Retinal pigment epithelial cell (primary cell): ENCODE measurements around the gene SLC13A3.

ENCODE experiments used
- DNase-seq: peaks from one replicate; pipeline ENCODE4 v3.0.0-alpha.2; 2010; ENCODE audit warnings: low read depth
- H3K4me3 ChIP-seq: 2 replicates; pipeline ENCODE4 v1.5.1; 2011; ENCODE audit warnings: mild to moderate bottlenecking, low read length, control low read depth, moderate library complexity
- TF ChIP-seq, protein P1 (sequence below): conservative IDR thresholded peaks from 2 replicates; pipeline ENCODE4 v1.5.1; 2011; ENCODE audit warnings: low read depth, low read length, control low read depth, inconsistent platforms

The SLC13A3 gene

DNA sequence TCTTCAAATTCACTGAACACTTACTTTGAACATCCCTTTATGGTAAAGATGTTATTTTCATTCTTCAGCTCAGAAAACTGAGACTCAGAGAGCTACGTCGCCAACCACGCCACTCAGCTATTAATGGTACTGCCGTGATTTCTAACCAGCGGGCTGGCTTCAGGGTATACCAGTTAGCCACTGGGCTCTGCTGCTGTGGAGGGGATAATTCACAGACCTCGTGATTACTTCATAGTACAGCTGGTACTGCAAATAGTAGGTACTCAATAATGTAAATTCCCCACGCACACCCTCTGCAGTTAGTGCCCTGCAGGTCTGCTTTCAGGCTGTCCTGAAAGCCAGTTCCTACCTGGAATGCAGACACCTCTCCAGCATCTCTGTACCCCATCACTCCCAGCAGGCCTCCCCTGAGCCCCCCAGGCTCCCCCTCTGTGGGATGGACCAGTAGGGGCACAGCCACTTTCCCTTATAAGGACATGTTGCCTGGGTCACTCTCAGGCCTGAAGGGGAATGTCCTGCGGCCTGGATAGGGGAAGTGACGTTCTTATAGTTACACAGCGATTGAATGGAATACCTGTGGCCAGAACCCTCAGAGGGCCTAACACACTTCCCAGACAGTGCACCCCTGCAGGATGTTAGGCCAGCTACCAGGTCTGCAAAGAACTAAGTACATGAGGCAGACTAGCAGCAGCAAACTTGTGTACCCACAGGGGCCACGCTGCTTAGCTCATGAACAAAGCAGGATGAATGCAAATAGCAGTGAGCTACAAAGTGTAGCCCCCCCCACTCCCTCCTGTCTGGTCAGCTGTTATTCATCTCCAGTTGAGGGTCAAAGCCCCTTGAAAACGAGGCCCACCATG lies 99.5 kb downstream of the SLC13A3 start:
- DNase-seq, result no peak
- TF ChIP-seq, protein P1, sequence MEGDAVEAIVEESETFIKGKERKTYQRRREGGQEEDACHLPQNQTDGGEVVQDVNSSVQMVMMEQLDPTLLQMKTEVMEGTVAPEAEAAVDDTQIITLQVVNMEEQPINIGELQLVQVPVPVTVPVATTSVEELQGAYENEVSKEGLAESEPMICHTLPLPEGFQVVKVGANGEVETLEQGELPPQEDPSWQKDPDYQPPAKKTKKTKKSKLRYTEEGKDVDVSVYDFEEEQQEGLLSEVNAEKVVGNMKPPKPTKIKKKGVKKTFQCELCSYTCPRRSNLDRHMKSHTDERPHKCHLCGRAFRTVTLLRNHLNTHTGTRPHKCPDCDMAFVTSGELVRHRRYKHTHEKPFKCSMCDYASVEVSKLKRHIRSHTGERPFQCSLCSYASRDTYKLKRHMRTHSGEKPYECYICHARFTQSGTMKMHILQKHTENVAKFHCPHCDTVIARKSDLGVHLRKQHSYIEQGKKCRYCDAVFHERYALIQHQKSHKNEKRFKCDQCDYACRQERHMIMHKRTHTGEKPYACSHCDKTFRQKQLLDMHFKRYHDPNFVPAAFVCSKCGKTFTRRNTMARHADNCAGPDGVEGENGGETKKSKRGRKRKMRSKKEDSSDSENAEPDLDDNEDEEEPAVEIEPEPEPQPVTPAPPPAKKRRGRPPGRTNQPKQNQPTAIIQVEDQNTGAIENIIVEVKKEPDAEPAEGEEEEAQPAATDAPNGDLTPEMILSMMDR, result no peak
- no peak overlapping the region for H3K4me3 ChIP-seq

DNA sequence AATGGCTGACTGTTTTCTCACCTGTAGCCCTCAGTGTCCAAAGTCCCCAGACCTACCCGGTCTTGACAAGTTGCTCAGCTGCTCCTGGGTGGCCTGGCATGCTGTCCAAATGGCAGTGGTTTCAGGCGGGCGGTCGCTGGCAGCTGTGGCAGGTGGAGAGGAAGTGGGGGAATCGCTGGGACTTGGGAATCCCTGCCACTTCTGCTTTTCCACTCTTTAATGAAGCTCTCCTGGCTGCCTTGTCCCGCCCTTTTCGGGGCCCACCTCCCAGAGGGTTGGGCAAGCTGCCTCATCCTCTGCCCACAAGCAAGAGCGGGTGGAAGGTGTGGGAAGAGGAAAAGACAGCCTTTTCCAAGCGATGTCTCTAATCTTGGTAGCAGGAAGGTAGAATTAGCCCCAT lies 100.8 kb downstream of the SLC13A3 start, which contains the start of gene OCSTAMP:
Gene OCSTAMP, minus strand, starts transcription at position 194 of the 400 bp plus-strand sequence. Its CDS starts 94 bp downstream, at position 100.
- no peak within 1 kb of the TSS for H3K4me3 ChIP-seq
- TF ChIP-seq, protein P1, result no peak
- no peak for DNase-seq

DNA sequence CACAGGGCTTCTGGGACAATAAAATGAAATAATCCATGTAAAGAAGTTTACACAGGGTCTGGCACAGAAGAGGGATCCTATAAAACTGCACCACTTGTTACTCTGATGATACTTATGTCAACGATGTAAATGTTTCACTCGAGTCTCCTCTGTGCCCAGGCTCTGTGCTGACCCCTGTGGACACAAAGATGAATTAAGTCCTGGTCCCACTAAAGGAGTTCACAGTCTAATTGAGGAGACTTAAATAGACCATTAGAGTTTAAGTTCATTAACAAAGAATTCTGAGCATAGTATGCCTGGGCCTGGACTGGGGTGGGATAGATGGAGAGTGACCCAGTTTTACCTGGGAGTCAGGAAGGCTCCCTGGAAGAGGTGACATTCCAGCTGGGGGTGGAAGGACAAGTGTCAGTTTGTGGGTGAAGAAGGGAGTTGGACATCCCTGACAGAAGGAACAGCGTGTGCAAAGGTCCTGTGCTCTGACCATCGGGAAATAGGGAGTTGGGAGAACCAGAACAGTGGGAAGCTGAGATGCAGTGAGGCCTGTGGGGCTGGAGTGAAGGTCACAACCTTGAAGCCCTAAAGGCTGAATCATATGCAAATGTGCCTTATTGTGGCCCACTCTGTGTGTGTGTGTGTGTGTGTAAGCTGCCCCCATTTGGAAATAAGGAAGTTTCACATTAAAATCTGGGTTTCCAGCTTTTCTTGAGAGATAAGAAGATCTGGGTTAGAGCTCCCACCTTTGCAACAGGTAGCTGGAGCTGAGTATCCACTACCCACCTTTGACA lies 101.9 kb downstream of the SLC13A3 start:
- TF ChIP-seq, protein P1, result no peak
- no peak overlapping the region for H3K4me3 ChIP-seq
- no peak for DNase-seq

DNA sequence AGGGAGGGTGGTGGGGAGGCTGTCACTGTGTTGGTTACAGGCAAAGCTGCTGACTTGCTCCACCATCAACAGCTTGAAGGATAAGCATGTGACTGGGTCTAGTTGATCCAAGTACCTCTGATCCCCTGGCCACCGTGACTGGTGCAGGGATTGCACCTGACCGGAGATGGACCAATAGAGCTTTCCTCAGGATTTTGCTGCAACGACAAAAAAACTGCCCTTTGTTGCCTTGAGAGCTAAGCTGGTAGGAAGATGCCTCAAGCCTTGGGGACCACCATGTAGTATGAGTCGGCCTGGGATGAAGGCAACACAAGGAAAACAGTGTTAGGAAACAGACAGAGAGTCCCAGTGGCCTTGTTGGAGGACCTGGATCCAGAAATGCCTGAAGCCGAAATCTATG lies 102.6 kb downstream of the SLC13A3 start:
- no peak for DNase-seq
- TF ChIP-seq, protein P1, result no peak
- H3K4me3 ChIP-seq, result no peak overlapping the region

DNA sequence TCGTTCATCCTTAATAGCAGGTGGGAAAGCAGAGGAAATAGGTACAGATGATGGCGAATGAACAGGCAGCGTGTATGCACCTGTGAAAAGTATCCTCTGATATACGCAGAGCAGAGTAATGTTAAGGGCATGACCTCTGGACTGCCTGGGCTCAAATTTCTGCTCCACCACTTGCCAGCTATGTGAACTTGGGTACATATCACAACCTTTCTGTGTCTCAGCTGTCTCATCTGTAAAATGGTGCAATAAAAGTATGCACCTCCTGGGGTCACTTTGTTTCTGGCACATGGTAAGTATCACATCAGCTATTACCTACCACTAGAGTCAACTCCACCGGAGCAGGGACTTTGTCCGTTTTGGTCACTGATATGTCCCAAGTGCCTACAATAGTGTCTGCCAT lies 103.3 kb downstream of the SLC13A3 start:
- H3K4me3 ChIP-seq, result no peak overlapping the region
- TF ChIP-seq, protein P1, result no peak
- DNase-seq, result no peak

DNA sequence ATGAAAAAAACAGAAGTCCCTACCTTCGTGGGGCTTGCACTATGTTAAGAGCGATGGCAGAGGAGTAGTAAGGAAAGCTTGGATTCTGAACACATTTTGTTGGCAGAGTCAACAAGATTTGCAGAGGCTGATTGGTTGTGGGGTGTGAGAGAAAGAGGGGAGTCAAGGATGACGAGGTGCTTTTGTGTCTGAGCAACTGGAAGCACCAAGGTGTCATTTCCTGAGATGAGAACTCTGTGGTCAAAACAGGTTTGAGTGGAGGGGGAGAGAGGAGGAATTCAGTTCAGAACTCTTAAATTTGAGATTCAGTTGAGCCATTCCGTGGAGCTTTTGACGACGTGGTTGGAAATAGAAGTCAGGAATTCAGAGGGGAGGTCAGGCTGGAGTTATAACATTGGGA lies 104.3 kb downstream of the SLC13A3 start:
- DNase-seq, result no peak
- H3K4me3 ChIP-seq, result no peak overlapping the region
- TF ChIP-seq, protein P1, result no peak
